Esophagus muscularis mucosa (tissue), 4 donors: ENCODE data around the gene MAP3K7. TPM values are rescaled to one million over a fixed set of nuclear protein-coding genes. Genes with fewer than 3 reads are reported as not detected.

ENCODE experiments used
- DNase-seq: peaks from one replicate; pipeline ENCODE4 v3.0.0-alpha.2; 2017; ENCODE audit errors: extremely low spot score
- H3K27ac ChIP-seq, 4 donors: fragments of 200-600 bp; sonication (generic); replicated peaks in 1 of 4; 1 replicate in 3 of 4; 2 replicates in 1 of 4; pipeline ENCODE4 v1.5.1; 2016 to 2019; ENCODE audit warnings: mild to moderate bottlenecking in 1 of 4
- H3K27me3 ChIP-seq, 4 donors: fragments of 200-600 bp; sonication (generic); one replicate each; pipeline versions ENCODE4 v1.5.1 to v1.6.0; 2016 to 2019
- H3K36me3 ChIP-seq, 4 donors: fragments of 200-600 bp; sonication (generic); one replicate each; pipeline ENCODE4 v1.5.1; 2016 to 2019
- H3K4me1 ChIP-seq, 4 donors: fragments of 200-600 bp; sonication (generic); one replicate each; pipeline ENCODE4 v1.5.1; 2016 to 2019
- H3K4me3 ChIP-seq, 4 donors: fragments of 200-600 bp; sonication (generic); 1 replicate in 2 of 4; 2 replicates in 2 of 4; pipeline ENCODE4 v1.5.1; 2016 to 2019; ENCODE audit warnings: mild to moderate bottlenecking in 4 of 4, moderate library complexity in 1 of 4
- H3K9me3 ChIP-seq, 4 donors: fragments of 200-600 bp; sonication (generic); 1 replicate in 3 of 4; 2 replicates in 1 of 4; pipeline ENCODE4 v1.5.1; 2016 to 2019
- CTCF ChIP-seq, 3 experiments: fragments of 200-600 bp in 2 of 3; fragments of 450-650 bp in 1 of 3; sonication (generic) in 2 of 3; IDR thresholded peaks; one replicate each; pipeline ENCODE4 v1.5.1; 2017 to 2019; ENCODE audit warnings: antibody characterized with exemption in 3 of 3, mild to moderate bottlenecking in 2 of 3, moderate library complexity in 1 of 3
- EP300 ChIP-seq: sonication (generic); formaldehyde crosslinking; IDR thresholded peaks from one replicate; pipeline ENCODE4 v1.6.1; 2017; ENCODE audit warnings: antibody characterized with exemption
- POLR2A ChIP-seq: fragments of 450-650 bp; IDR thresholded peaks from one replicate; pipeline ENCODE4 v1.6.1; 2017; ENCODE audit warnings: antibody characterized with exemption, moderate library complexity, mild to moderate bottlenecking, low read depth
- POLR2AphosphoS5 ChIP-seq, 2 donors: sonication (generic); formaldehyde crosslinking; IDR thresholded peaks; one replicate each; pipeline ENCODE4 v1.6.1; 2017; ENCODE audit warnings: antibody characterized with exemption in 2 of 2
- WGBS: methylation state at CpG from one replicate; pipeline ENCODE4 v1.1.5; 2018; 5-methylcytosine and 5-hydroxymethylcytosine counted together
- intact Hi-C: fragments of 100-400 bp; cut with DNase I; formaldehyde crosslinking; loops from one replicate; pipeline ENCODE4 v1.15.1; 2023
- total RNA-seq, 4 donors: library from RNA; depleted of rRNA; stranded (reverse); fragments of >200 nt; gene quantifications; one replicate each; pipeline versions ENCODE4 v1.1.0 to v1.2.1, GENCODE V29; 2016

MAP3K7 gene
- total RNA-seq, 4 donors from 2014 or later: 17.0 to 19.7 (median 18.2) TPM

GRCh38 chr6:90530882-90531281 lies 56.0 kb downstream of the MAP3K7 start:
- no peaks in the 10 kb centered on the region for H3K9me3 ChIP-seq
- 53% methylated on average over 1 of the region's 1 CpG for WGBS

GRCh38 chr6:90525421-90525820 lies 61.5 kb downstream of the MAP3K7 start:
- WGBS: 90% methylated on average over 4 of the region's 4 CpGs
- H3K9me3 ChIP-seq: no peaks in the 10 kb centered on the region
- no peak overlapping the region for H3K27ac ChIP-seq
- TF ChIP-seq POLR2A (no peak), POLR2AphosphoS5 (IDR thresholded peaks at IDR 0.05) (no peak), EP300 (no peak), CTCF (IDR thresholded peaks at IDR 0.05) (no peak)
- no peaks in the 10 kb centered on the region for H3K4me1 ChIP-seq
- no peaks in the 10 kb centered on the region for H3K27me3 ChIP-seq
- peaks cover 0 to 48% (median 25%) of the 10 kb centered on the region in 4 donors for H3K36me3 ChIP-seq
- intact Hi-C loops: no loop called here
- no peak for DNase-seq
- H3K4me3 ChIP-seq: no peak overlapping the region

More at GRCh38 chr6:90530882-90531281, 56.0 kb downstream of the MAP3K7 start:
- Histone ChIP-seq H3K27me3 (no peaks in the 10 kb centered on the region), H3K4me1 (no peaks in the 10 kb centered on the region), H3K27ac (no peak overlapping the region), H3K36me3 (peaks cover 6 to 55% (median 19%) of the 10 kb centered on the region in 4 donors), H3K4me3 (no peak overlapping the region)
- TF ChIP-seq EP300: no peak
- no peak for TF ChIP-seq POLR2AphosphoS5 (IDR thresholded peaks at IDR 0.05)
- TF ChIP-seq CTCF (IDR thresholded peaks at IDR 0.05): no peak
- TF ChIP-seq POLR2A: no peak
- intact Hi-C loops: no loop called here
- DNase-seq: no peak

- WGBS: 85% methylated on average over 4 of the region's 4 CpGs
- Histone ChIP-seq H3K4me3 (no peak overlapping the region), H3K27ac (no peak overlapping the region), H3K27me3 (no peaks in the 10 kb centered on the region), H3K4me1 (no peaks in the 10 kb centered on the region), H3K36me3 (peaks cover 0 to 53% (median 30%) of the 10 kb centered on the region in 4 donors), H3K9me3 (no peaks in the 10 kb centered on the region)
- intact Hi-C loops: no loop called here
- no peak for DNase-seq
- no peak for TF ChIP-seq POLR2A
- no peak for TF ChIP-seq POLR2AphosphoS5 (IDR thresholded peaks at IDR 0.05)
- no peak for TF ChIP-seq EP300
- TF ChIP-seq CTCF (IDR thresholded peaks at IDR 0.05): no peak
These were observed 63.0 kb downstream of the MAP3K7 start for GRCh38 chr6:90523779-90524310.

GRCh38 chr6:90521955-90522354 lies 64.9 kb downstream of the MAP3K7 start:
- Histone ChIP-seq H3K27me3 (no peaks in the 10 kb centered on the region), H3K36me3 (peaks cover 0 to 70% (median 39%) of the 10 kb centered on the region in 4 donors)

More at GRCh38 chr6:90521955-90522354, 64.9 kb downstream of the MAP3K7 start:
- no peak overlapping the region for H3K27ac ChIP-seq
- no peak overlapping the region for H3K4me3 ChIP-seq
- 94% methylated on average over 1 of the region's 1 CpG for WGBS
- H3K4me1 ChIP-seq: no peaks in the 10 kb centered on the region
- DNase-seq: no peak
- intact Hi-C loops: no loop called here
- TF ChIP-seq POLR2AphosphoS5 (IDR thresholded peaks at IDR 0.05): no peak
- no peak for TF ChIP-seq CTCF (IDR thresholded peaks at IDR 0.05)
- TF ChIP-seq POLR2A: no peak
- TF ChIP-seq EP300: no peak
- no peaks in the 10 kb centered on the region for H3K9me3 ChIP-seq
